IMR-90 (cell line): ENCODE results near the gene RHOD. TPM values are rescaled to one million over a fixed set of nuclear protein-coding genes. Genes with fewer than 3 reads are reported as not detected.

Experiments used
- ATAC-seq: fragments of 200-7000 bp; cut with Tn5 transposase; 2 replicates; pipeline ENCODE4 v1.9.1; 2020; ENCODE audit warnings: low read depth, mild to moderate bottlenecking, moderate library complexity
- BruUV-seq: library from RNA; stranded (reverse); fragments of 400-500 nt; replicated peaks from 2 replicates; lab custom pipeline; 2021; lab: Mats Ljungman, UMichigan
- CTCF ChIA-PET: fragments of 300-600 bp; formaldehyde crosslinking; extraction: SDS; loops from one replicate; lab custom pipeline; 2021; ENCODE audit warnings: antibody characterized with exemption; lab: Yijun Ruan, JAX
- POLR2A ChIA-PET: fragments of 300-600 bp; sonication (Branson Sonifier 250); formaldehyde crosslinking; loops from one replicate; lab custom pipeline; 2022; ENCODE audit warnings: antibody characterized with exemption; ENCODE audit not compliant: unreplicated experiment; lab: Charles Lee
- DNase-seq: peaks from one replicate; pipeline ENCODE4 v3.0.0; 2013
- H2AFZ ChIP-seq: replicated peaks from 2 replicates; pipeline ENCODE3; 2013; ENCODE audit warnings: low read length, mild to moderate bottlenecking; ENCODE audit not compliant: poor library complexity
- H2AK5ac ChIP-seq: 2 replicates; pipeline ENCODE4 v1.6.1; 2013; ENCODE audit warnings: low read depth, low read length, inconsistent platforms
- H2AK9ac ChIP-seq: replicated peaks from 2 replicates; pipeline ENCODE3; 2013; ENCODE audit warnings: mild to moderate bottlenecking, low read depth, low read length, moderate library complexity; ENCODE audit not compliant: poor library complexity
- H2BK120ac ChIP-seq: 2 replicates; pipeline ENCODE4 v1.6.1; 2013; ENCODE audit warnings: low read depth, low read length, inconsistent platforms
- H2BK15ac ChIP-seq: 3 replicates; pipeline ENCODE4 v1.6.1; 2013; ENCODE audit warnings: low read depth, low read length, inconsistent platforms
- H2BK20ac ChIP-seq: 2 replicates; pipeline ENCODE4 v1.6.1; 2013; ENCODE audit warnings: low read depth, mild to moderate bottlenecking, inconsistent platforms, low read length, moderate library complexity
- H2BK5ac ChIP-seq: 2 replicates; pipeline ENCODE4 v1.6.1; 2013; ENCODE audit warnings: mild to moderate bottlenecking, low read depth, low read length, inconsistent platforms; ENCODE audit not compliant: poor library complexity, severe bottlenecking
- H3K14ac ChIP-seq: replicated peaks from 2 replicates; pipeline ENCODE4 v1.6.1; 2013; ENCODE audit warnings: low read depth, low read length, inconsistent platforms
- H3K18ac ChIP-seq: 2 replicates; pipeline ENCODE4 v1.6.1; 2013; ENCODE audit warnings: low read depth, low read length, control low read depth
- H3K23ac ChIP-seq: 2 replicates; pipeline ENCODE4 v1.6.1; 2013; ENCODE audit warnings: low read depth, low read length, inconsistent platforms
- H3K27ac ChIP-seq: 2 replicates; pipeline ENCODE4 v1.5.1; 2013; ENCODE audit warnings: mild to moderate bottlenecking, control low read depth, low read length; ENCODE audit not compliant: insufficient read depth
- H3K27me3 ChIP-seq: 2 replicates; pipeline ENCODE4 v1.6.1; 2013; ENCODE audit warnings: low read length; ENCODE audit not compliant: control insufficient read depth, insufficient read depth
- H3K36me3 ChIP-seq: 2 replicates; pipeline ENCODE4 v1.6.1; 2013; ENCODE audit warnings: low read length, mixed read lengths; ENCODE audit not compliant: control insufficient read depth, insufficient read depth
- H3K4ac ChIP-seq: 2 replicates; pipeline ENCODE4 v1.6.1; 2013; ENCODE audit warnings: low read depth, low read length, inconsistent platforms
- H3K4me1 ChIP-seq: 2 replicates; pipeline ENCODE4 v1.6.1; 2013; ENCODE audit warnings: low read length, mixed read lengths; ENCODE audit not compliant: control insufficient read depth, insufficient read depth
- H3K4me2 ChIP-seq: 2 replicates; pipeline ENCODE4 v1.6.1; 2013; ENCODE audit warnings: low read depth, mild to moderate bottlenecking, control low read depth, low read length, moderate library complexity
- H3K4me3 ChIP-seq: 2 replicates; pipeline ENCODE4 v1.5.1; 2013; ENCODE audit warnings: low read depth, mild to moderate bottlenecking, control low read depth, low read length, moderate library complexity; ENCODE audit not compliant: insufficient read depth
- H3K56ac ChIP-seq: 2 replicates; pipeline ENCODE4 v1.6.1; 2013; ENCODE audit warnings: low read length, inconsistent platforms; ENCODE audit not compliant: insufficient read depth; ENCODE audit errors: extremely low read depth
- H3K79me1 ChIP-seq, 2 experiments: 2 replicates each; pipeline ENCODE4 v1.6.1; 2013; ENCODE audit warnings: low read length in 2 of 2, inconsistent platforms in 1 of 2, low read depth in 1 of 2
- H3K9ac ChIP-seq: 2 replicates; pipeline ENCODE4 v1.6.1; 2013; ENCODE audit warnings: low read depth, low read length, control low read depth
- H3K9me1 ChIP-seq: 2 replicates; pipeline ENCODE4 v1.6.1; 2013; ENCODE audit warnings: low read length, inconsistent platforms; ENCODE audit not compliant: insufficient read depth
- H3K9me3 ChIP-seq: 2 replicates; pipeline ENCODE4 v1.6.1; 2013; ENCODE audit warnings: low read length; ENCODE audit not compliant: control insufficient read depth, insufficient read depth
- H4K20me1 ChIP-seq: 2 replicates; pipeline ENCODE4 v1.6.1; 2013; ENCODE audit warnings: low read length, inconsistent platforms; ENCODE audit not compliant: insufficient read depth
- H4K5ac ChIP-seq: 2 replicates; pipeline ENCODE4 v1.6.1; 2013; ENCODE audit warnings: mild to moderate bottlenecking, low read depth, low read length, control low read depth
- H4K8ac ChIP-seq, 2 experiments: 2 replicates each; pipeline ENCODE4 v1.6.1; 2013; ENCODE audit warnings: low read depth in 2 of 2, low read length in 2 of 2, control low read depth in 1 of 2, inconsistent platforms in 1 of 2
- H4K91ac ChIP-seq: 2 replicates; pipeline ENCODE4 v1.6.1; 2013; ENCODE audit warnings: low read depth, low read length, inconsistent platforms; ENCODE audit not compliant: insufficient read depth
- BHLHE40 ChIP-seq: fragments of 150-350 bp; IDR thresholded peaks from 2 replicates; pipeline ENCODE4 v1.6.1; 2016; ENCODE audit warnings: mild to moderate bottlenecking, low read depth, low read length
- CEBPB ChIP-seq: IDR thresholded peaks from 2 replicates; pipeline ENCODE4 v1.6.1; 2012; ENCODE audit warnings: low read depth, low read length, improper control_type of control experiment
- CHD1 ChIP-seq: IDR thresholded peaks from 2 replicates; pipeline ENCODE4 v1.6.1; 2012; ENCODE audit warnings: low read depth, low read length, improper control_type of control experiment
- ELK1 ChIP-seq: fragments of 150-350 bp; IDR thresholded peaks from 2 replicates; pipeline ENCODE4 v1.6.1; 2016; ENCODE audit warnings: low read depth, mild to moderate bottlenecking, low read length, moderate library complexity, borderline replicate concordance
- FOS ChIP-seq: fragments of 150-350 bp; IDR thresholded peaks from 2 replicates; pipeline ENCODE4 v1.6.1; 2016; ENCODE audit warnings: low read depth, low read length
- MAFK ChIP-seq: IDR thresholded peaks from 2 replicates; pipeline ENCODE4 v1.6.1; 2012; ENCODE audit warnings: low read depth, low read length, improper control_type of control experiment
- MAZ ChIP-seq: IDR thresholded peaks from 2 replicates; pipeline ENCODE4 v1.6.1; 2012; ENCODE audit warnings: low read depth, mild to moderate bottlenecking, low read length, improper control_type of control experiment, moderate library complexity, borderline replicate concordance
- MXI1 ChIP-seq: IDR thresholded peaks from 2 replicates; pipeline ENCODE4 v1.6.1; 2012; ENCODE audit warnings: low read depth, mild to moderate bottlenecking, low read length, moderate library complexity, borderline replicate concordance
- NFE2L2 ChIP-seq: fragments of 150-350 bp; IDR thresholded peaks from 2 replicates; pipeline ENCODE4 v1.6.1; 2016; ENCODE audit warnings: low read depth, mild to moderate bottlenecking, low read length
- POLR2A ChIP-seq: IDR thresholded peaks from 2 replicates; pipeline ENCODE4 v1.6.1; 2012; ENCODE audit warnings: mild to moderate bottlenecking, low read depth, low read length
- RAD21 ChIP-seq: IDR thresholded peaks from 2 replicates; pipeline ENCODE4 v1.6.1; 2012; ENCODE audit warnings: low read length, improper control_type of control experiment
- RCOR1 ChIP-seq: IDR thresholded peaks from 2 replicates; pipeline ENCODE4 v1.6.1; 2012; ENCODE audit warnings: mild to moderate bottlenecking, low read length, improper control_type of control experiment; ENCODE audit not compliant: insufficient replicate concordance
- RFX5 ChIP-seq: IDR thresholded peaks from 2 replicates; pipeline ENCODE4 v1.8.0; 2012; ENCODE audit warnings: low read depth, mild to moderate bottlenecking, low read length, moderate library complexity
- SMC3 ChIP-seq: fragments of 150-350 bp; IDR thresholded peaks from 2 replicates; pipeline ENCODE4 v1.6.1; 2016; ENCODE audit warnings: low read depth, mild to moderate bottlenecking, antibody characterized with exemption, low read length, moderate library complexity
- WGBS, 2 experiments: methylation state at CpG; one replicate each; pipeline versions ENCODE4 v1.1.5 to v1.1.7; 2013; ENCODE audit warnings: missing lambda C conversion rate in 2 of 2; ENCODE audit not compliant: insufficient read length in 1 of 2; ENCODE audit errors: extremely low coverage in 2 of 2; 5-methylcytosine and 5-hydroxymethylcytosine counted together
- dilution Hi-C: fragments of 300-500 bp; cut with HindIII; formaldehyde crosslinking; loops from one replicate; pipeline ENCODE4 v1.14.3; 2018; ENCODE audit warnings: low sequenced_read_pairs; ENCODE audit not compliant: unreplicated experiment
- in situ Hi-C: fragments of 300-500 bp; cut with MboI; formaldehyde crosslinking; loops from 3 replicates; pipeline ENCODE4 v1.14.3; 2019; ENCODE audit warnings: low sequenced_read_pairs, inconsistent platforms, mixed read lengths
- intact Hi-C: fragments of 100-400 bp; cut with micrococcal nuclease; formaldehyde crosslinking; loops from 2 replicates; pipeline ENCODE4 v1.10.0; 2022
- polyA plus RNA-seq, 3 experiments: library from polyadenylated mRNA; depleted of rRNA; stranded (reverse); fragments of >200 nt; gene quantifications; 2 replicates each; pipeline ENCODE4 v1.2.3, GENCODE V29; 2012; ENCODE audit warnings: low replicate concordance in 1 of 3
- total RNA-seq: library from RNA; depleted of rRNA; stranded (reverse); fragments of >200 nt; gene quantifications from 2 replicates; pipeline ENCODE4 v1.2.3, GENCODE V29; 2012
- TF ChIP-seq, protein P1 (sequence below): conservative IDR thresholded peaks from 2 replicates; pipeline ENCODE4 v1.5.1; 2012; ENCODE audit warnings: mild to moderate bottlenecking, low read depth, low read length, improper control_type of control experiment
- TF ChIP-seq, protein P2 (sequence below): fragments of 150-350 bp; IDR thresholded peaks from 2 replicates; pipeline ENCODE4 v1.6.1; 2017; ENCODE audit warnings: mild to moderate bottlenecking, antibody characterized with exemption, low read length, low read depth

Gene RHOD
- total and polyA plus RNA-seq, 2 of the 4 experiments (the other 2 are of a cell fraction): 4.7 to 10.9 TPM

DNA sequence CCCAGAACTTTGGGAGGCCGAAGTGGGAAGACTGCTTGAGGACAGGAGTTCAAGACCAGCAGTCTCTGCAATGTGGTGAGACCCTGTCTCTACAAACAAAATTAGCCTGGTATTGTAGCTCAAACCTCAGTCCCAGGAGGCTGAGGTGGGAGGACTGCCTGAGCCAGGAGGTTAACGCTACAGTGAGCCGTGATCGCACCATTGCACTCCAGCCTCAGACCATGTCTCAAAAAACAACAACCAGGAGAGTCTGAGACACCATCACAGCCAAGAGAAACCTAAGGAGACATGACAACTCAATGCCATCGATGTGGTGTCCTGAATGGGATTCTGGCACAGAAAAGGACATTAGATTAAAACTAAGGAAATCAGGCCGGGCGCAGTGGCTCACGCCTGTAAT, 34.1 kb downstream of the RHOD start:
- H3K9me1 ChIP-seq: no peaks in the 10 kb centered on the region
- no peaks in the 10 kb centered on the region for H3K36me3 ChIP-seq
- no peak overlapping the region for H2AFZ ChIP-seq
- no peak overlapping the region for H2BK20ac ChIP-seq
- H4K8ac ChIP-seq: no peak overlapping the region
- H4K5ac ChIP-seq: no peak overlapping the region
- TF ChIP-seq RAD21: no peak
- no peak for TF ChIP-seq MAZ
- no peak for TF ChIP-seq RFX5
- no peak for TF ChIP-seq MXI1
- no peak for TF ChIP-seq CEBPB
- no peak for TF ChIP-seq MAFK
- TF ChIP-seq FOS: no peak
- no peak for TF ChIP-seq BHLHE40
- TF ChIP-seq, protein P1, sequence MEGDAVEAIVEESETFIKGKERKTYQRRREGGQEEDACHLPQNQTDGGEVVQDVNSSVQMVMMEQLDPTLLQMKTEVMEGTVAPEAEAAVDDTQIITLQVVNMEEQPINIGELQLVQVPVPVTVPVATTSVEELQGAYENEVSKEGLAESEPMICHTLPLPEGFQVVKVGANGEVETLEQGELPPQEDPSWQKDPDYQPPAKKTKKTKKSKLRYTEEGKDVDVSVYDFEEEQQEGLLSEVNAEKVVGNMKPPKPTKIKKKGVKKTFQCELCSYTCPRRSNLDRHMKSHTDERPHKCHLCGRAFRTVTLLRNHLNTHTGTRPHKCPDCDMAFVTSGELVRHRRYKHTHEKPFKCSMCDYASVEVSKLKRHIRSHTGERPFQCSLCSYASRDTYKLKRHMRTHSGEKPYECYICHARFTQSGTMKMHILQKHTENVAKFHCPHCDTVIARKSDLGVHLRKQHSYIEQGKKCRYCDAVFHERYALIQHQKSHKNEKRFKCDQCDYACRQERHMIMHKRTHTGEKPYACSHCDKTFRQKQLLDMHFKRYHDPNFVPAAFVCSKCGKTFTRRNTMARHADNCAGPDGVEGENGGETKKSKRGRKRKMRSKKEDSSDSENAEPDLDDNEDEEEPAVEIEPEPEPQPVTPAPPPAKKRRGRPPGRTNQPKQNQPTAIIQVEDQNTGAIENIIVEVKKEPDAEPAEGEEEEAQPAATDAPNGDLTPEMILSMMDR: no peak
- TF ChIP-seq NFE2L2: no peak
- TF ChIP-seq ELK1: no peak
- no peak for TF ChIP-seq RCOR1
- TF ChIP-seq POLR2A: no peak
- TF ChIP-seq CHD1: no peak
- TF ChIP-seq, protein P2, sequence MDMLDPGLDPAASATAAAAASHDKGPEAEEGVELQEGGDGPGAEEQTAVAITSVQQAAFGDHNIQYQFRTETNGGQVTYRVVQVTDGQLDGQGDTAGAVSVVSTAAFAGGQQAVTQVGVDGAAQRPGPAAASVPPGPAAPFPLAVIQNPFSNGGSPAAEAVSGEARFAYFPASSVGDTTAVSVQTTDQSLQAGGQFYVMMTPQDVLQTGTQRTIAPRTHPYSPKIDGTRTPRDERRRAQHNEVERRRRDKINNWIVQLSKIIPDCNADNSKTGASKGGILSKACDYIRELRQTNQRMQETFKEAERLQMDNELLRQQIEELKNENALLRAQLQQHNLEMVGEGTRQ: no peak
- no peak for TF ChIP-seq SMC3
- H3K18ac ChIP-seq: no peak overlapping the region
- no peak overlapping the region for H2AK9ac ChIP-seq
- H4K20me1 ChIP-seq: no peaks in the 10 kb centered on the region
- H3K4me2 ChIP-seq: no peak overlapping the region
- H2BK5ac ChIP-seq: no peak overlapping the region
- intact Hi-C loops (no loop called here), dilution Hi-C loops (no loop called here), in situ Hi-C loops (no loop called here)
- no peaks in the 10 kb centered on the region for H3K9me3 ChIP-seq
- H3K27ac ChIP-seq: no peak overlapping the region
- no peak overlapping the region for H2AK5ac ChIP-seq
- DNase-seq: no peak
- H3K56ac ChIP-seq: no peak overlapping the region
- no peak overlapping the region for H3K4me3 ChIP-seq
- no peaks in the 10 kb centered on the region for H3K79me1 ChIP-seq
- ATAC-seq: no peak
- no peak overlapping the region for H3K23ac ChIP-seq
- no peak overlapping the region for H4K91ac ChIP-seq
- ChIA-PET POLR2A (no interaction called here), CTCF (no interaction called here)
- no peaks in the 10 kb centered on the region for H3K4me1 ChIP-seq
- BruUV-seq: no TSS peak
- H3K14ac ChIP-seq: no peak overlapping the region
- H3K4ac ChIP-seq: no peak overlapping the region
- H3K27me3 ChIP-seq: peaks cover 5% of the 10 kb centered on the region
- no peak overlapping the region for H2BK15ac ChIP-seq
- WGBS, 2 experiments: 93% methylated on average over 3 of the region's 8 CpGs; no CpG with 5 or more reads in 1 of the 2 experiments
- H2BK120ac ChIP-seq: no peak overlapping the region
- no peak overlapping the region for H3K9ac ChIP-seq
